OCI-LY3 (cell line): ENCODE data around the gene IRF2BP2.

Experiments
- EZH2phosphoT487 ChIP-seq: fragments of 200-600 bp; shearing (Covaris generic); IDR thresholded peaks from 2 replicates; pipeline ENCODE4 v1.6.1; 2018; ENCODE audit warnings: antibody characterized with exemption, mixed run types, low read depth
- TF ChIP-seq, protein P1 (sequence below): fragments of 200-600, 300-600 bp; sonication (generic); IDR thresholded peaks from 2 replicates; pipeline ENCODE4 v1.5.1; 2014; ENCODE audit warnings: antibody characterized with exemption, low read length, low read depth

DNA sequence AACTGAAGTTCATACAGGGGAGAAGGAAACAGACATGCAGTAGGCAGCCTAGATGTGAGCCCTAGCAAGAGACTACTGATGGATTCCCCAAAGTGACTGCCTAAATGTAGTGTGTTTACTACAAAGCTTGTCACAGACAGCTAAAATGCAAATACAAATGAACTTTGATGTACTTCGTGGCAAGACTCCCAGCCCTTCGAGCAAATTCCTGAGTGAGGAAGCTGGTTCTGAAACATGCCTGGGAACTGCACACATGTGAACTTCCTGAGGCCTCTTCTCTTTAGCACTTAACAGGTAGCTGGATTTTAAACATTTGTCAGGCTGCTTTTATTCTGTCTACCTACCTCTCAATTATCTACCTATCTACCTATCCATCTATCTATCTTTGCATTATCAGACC lies 6.7 kb upstream of the IRF2BP2 start:
- TF ChIP-seq, protein P1, sequence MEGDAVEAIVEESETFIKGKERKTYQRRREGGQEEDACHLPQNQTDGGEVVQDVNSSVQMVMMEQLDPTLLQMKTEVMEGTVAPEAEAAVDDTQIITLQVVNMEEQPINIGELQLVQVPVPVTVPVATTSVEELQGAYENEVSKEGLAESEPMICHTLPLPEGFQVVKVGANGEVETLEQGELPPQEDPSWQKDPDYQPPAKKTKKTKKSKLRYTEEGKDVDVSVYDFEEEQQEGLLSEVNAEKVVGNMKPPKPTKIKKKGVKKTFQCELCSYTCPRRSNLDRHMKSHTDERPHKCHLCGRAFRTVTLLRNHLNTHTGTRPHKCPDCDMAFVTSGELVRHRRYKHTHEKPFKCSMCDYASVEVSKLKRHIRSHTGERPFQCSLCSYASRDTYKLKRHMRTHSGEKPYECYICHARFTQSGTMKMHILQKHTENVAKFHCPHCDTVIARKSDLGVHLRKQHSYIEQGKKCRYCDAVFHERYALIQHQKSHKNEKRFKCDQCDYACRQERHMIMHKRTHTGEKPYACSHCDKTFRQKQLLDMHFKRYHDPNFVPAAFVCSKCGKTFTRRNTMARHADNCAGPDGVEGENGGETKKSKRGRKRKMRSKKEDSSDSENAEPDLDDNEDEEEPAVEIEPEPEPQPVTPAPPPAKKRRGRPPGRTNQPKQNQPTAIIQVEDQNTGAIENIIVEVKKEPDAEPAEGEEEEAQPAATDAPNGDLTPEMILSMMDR: no peak
- TF ChIP-seq EZH2phosphoT487: no peak
